Measurements from ENCODE around the gene RIN3.

The RIN3 gene

DNA sequence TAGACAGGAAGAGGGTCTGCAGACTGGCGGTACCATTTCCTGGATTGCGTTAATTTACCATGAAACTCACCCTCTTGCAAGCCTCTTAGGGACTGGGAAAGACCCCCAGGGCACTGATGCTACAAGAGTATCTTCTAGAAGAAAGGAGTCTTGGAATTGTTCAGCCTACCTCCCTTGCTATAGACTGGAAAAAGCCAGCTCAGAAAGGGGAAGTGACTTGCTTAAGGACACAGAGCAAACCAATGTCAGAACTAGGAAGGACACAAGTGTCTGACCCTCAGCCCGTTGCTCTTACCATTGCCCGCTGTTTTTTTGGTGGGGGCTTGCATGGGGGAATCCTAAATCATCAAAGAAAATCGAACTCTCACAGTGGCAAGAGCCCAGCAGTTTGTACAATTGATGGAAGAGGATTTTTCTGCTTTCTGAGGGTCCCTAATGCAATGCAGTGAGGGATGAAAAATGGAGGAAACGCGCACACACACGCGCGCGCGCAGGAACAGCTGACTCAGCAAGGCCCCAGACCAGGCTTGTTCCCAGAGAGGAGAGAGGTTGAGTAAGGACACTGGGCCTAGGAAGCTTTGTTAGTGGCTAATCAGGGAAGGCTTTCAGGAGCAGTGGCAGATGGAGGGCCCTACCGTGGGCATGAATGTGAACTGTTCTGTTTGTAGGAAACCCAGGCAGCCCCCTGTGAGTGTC is 50.9 kb downstream of the RIN3 start:
- H3K27ac ChIP-seq = no peak overlapping the region
- TF ChIP-seq ZFX (IDR thresholded peaks at IDR 0.05; ENCODE audit: borderline replicate concordance) = no peak
- TF ChIP-seq, protein P1, sequence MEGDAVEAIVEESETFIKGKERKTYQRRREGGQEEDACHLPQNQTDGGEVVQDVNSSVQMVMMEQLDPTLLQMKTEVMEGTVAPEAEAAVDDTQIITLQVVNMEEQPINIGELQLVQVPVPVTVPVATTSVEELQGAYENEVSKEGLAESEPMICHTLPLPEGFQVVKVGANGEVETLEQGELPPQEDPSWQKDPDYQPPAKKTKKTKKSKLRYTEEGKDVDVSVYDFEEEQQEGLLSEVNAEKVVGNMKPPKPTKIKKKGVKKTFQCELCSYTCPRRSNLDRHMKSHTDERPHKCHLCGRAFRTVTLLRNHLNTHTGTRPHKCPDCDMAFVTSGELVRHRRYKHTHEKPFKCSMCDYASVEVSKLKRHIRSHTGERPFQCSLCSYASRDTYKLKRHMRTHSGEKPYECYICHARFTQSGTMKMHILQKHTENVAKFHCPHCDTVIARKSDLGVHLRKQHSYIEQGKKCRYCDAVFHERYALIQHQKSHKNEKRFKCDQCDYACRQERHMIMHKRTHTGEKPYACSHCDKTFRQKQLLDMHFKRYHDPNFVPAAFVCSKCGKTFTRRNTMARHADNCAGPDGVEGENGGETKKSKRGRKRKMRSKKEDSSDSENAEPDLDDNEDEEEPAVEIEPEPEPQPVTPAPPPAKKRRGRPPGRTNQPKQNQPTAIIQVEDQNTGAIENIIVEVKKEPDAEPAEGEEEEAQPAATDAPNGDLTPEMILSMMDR (IDR thresholded peaks at IDR 0.05) = no peak

DNA sequence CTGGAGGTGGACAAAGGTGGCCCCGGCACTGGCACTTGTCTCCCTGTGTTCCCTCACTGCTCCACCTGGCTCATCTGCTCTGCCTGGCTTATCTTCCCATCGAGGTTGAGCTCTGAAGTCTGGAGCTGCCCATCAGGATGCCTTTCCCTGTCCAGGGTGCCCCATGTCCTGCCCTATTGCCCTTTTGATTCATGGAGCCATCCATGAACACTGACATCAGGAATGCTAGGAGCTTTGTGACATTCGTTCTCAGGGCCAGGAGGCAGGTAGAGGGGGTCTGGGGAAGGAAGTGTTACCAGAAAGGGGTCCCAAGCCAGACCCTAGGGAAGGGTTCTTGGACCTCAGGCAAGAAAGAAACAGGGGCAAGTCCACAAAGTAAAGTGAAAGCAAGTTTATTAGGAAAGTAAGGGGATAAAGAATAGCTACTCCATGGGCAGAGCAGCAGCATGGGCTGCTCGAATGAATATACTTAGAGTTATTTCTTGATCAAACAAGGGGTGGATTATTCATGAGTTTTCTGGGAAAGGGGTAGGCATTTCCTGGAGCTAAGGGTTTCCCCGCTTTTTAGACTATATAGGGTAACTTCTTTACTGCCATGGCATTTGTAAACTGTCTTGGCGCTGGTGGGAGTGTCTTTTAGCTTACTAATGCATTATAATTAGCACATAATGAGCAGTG is 51.6 kb downstream of the RIN3 start:
- no peak overlapping the region for H3K27ac ChIP-seq
- TF ChIP-seq ZFX (IDR thresholded peaks at IDR 0.05; ENCODE audit: borderline replicate concordance) = no peak
- TF ChIP-seq, protein P1 (IDR thresholded peaks at IDR 0.05) = no peak

DNA sequence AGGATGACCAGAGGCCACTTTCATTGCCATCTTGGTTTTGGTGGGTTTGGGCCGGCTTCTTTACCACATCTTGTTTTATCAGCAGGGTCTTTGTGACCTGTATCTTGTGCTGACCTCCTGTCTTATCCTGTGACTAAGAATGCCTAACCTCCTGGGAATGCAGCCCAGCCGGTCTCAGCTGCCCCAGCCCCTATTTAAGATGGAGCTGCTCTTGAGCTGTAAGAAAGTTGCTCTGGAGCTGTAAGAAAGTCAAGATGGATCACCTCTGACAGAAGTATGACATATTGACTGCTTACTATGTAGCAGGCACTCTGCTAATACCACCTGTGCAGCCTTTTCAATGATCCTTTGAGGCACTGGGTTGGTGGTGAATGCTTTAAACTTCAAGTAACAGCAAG is 52.1 kb downstream of the RIN3 start:
- TF ChIP-seq, protein P1 (IDR thresholded peaks at IDR 0.05) = no peak
- TF ChIP-seq ZFX (IDR thresholded peaks at IDR 0.05; ENCODE audit: borderline replicate concordance) = no peak
- no peak overlapping the region for H3K27ac ChIP-seq

DNA sequence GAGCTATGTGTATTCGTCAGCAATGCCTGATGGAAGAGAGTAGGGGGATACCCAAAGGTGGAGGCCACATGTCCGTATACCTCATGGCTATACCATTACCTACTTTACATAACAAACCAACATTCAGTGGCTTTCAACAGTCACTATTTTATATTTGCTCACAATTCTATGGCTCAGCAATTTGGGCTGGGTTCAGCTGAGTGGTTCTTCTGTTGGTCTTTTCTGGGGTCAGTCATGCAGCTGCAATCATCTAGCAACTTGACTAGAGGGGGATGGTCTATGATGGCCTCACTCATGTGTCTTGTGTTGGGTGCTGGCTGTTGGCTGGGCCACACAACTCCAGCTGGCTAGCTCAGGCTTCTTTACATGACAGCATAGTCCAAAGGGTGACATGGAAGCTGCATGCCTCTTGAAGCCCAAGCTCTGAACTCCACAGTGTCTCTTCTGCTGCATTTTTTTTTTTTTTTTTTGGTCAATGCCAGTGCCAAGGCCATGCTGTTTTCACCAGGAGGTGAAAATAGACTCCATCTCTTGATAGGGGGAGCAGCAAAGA is 53.7 kb downstream of the RIN3 start:
- no peak overlapping the region for H3K27ac ChIP-seq
- TF ChIP-seq ZFX (IDR thresholded peaks at IDR 0.05; ENCODE audit: borderline replicate concordance) = no peak
- TF ChIP-seq, protein P1 (IDR thresholded peaks at IDR 0.05) = no peak

DNA sequence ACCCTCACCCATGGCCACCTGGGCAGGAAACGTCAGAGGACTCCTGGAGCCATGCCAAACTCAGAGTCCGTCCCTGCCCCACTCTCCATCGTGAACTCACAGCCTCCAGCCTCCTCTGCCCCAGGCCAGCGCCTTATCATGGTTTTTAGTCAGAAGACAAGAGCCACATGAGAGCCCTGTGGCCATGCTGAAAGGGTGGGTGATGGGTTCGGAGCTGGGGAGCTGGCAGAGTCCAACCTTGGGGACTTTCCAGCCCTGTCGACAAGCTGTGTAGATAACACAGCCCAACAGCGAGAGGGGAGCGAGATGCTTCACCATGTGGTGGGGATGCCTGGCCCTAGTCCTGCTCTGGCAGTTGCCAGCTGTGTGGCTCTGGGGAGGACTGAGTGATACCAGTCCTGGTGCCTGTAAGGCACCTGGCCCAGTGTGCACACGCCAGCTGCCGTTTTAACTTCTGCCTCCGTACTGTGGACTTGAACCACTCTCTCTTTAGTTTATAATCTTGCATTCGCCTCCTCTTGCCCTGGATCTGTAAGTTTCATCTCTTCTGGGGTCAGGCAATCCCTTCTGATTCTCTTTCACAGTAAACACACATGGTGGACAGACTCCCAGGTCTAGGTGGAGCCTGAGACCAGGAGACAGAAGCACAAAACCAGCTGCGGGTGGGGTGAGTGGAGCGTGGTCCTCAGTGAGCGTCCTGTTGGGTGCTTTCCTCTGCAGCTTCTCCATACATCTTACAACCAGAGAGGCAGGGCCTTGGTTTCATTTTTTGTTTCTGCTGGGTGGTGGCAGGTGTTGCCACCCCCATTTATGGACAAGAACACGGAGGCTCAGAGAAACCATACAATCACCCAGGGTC is 55.3 kb downstream of the RIN3 start:
- no peak overlapping the region for H3K27ac ChIP-seq
- TF ChIP-seq, protein P1 (IDR thresholded peaks at IDR 0.05) = no peak
- TF ChIP-seq ZFX (IDR thresholded peaks at IDR 0.05; ENCODE audit: borderline replicate concordance) = no peak

DNA sequence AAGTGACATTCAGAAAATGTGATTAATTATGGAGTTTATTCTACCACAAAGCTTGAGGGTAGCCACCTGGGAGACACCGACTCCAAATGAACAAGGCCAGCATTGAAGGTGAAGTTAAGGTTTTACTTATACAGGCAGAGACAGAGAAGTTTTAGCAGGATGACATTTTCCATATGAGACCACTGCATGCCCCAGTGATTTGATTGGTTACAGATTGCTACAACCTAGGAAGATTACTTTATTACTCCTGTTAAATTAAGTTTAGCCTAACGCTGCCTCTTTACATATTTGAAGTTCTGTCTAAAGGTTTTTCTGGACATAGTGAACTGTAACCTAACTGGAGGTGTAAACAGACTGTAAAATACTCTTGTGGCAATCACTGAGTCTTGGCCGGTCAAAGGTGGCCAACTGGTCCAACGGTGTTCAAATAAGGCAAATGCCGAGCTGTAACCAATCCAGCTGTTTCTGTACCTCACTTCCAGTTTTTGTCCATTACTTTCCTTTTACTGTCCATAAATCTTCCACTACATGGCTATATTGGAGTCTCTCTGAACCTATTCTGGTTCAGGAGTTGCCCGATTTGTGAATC is 57.2 kb downstream of the RIN3 start:
- TF ChIP-seq ZFX (IDR thresholded peaks at IDR 0.05; ENCODE audit: borderline replicate concordance) = no peak
- TF ChIP-seq, protein P1 (IDR thresholded peaks at IDR 0.05) = no peak
- H3K27ac ChIP-seq = no peak overlapping the region
